NB4 (cell line): ENCODE data around the gene PPL.

ENCODE experiments used
- POLR2A ChIP-seq: IDR thresholded peaks from 2 replicates; pipeline ENCODE4 v1.6.1; 2011; ENCODE audit warnings: mild to moderate bottlenecking; ENCODE audit not compliant: insufficient read length; ENCODE audit errors: extremely low read depth
- TF ChIP-seq, protein P1 (sequence below): IDR thresholded peaks from one replicate; pipeline ENCODE4 v1.5.1; 2012; ENCODE audit warnings: low read depth, low read length

DNA sequence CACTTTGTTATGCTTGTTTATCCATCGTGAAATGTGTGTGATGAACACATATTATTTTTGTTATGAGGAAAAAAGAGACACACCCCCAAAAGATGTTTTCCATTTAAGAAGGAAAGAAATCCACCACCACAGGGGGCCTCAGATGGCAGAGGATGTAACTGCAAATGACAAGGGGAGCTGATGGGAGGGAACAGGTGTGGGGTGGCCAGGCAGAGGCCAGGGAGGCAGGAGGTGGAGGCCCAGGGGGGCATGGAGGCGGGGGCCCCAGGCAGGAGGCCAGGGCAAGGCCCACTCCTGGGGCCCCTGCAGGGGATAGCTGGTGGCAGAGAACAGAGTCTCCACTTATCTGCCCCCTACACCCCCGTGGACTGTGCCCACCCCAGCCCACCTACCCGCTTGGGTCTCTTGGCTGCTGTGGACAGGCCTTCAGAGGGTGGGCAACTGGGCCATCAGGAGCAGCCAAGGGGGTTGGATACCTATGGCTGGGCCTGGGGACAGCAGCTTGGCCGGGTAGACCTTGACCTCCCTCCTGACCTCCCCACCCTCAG lies 28.0 kb downstream of the PPL start:
- TF ChIP-seq, protein P1, sequence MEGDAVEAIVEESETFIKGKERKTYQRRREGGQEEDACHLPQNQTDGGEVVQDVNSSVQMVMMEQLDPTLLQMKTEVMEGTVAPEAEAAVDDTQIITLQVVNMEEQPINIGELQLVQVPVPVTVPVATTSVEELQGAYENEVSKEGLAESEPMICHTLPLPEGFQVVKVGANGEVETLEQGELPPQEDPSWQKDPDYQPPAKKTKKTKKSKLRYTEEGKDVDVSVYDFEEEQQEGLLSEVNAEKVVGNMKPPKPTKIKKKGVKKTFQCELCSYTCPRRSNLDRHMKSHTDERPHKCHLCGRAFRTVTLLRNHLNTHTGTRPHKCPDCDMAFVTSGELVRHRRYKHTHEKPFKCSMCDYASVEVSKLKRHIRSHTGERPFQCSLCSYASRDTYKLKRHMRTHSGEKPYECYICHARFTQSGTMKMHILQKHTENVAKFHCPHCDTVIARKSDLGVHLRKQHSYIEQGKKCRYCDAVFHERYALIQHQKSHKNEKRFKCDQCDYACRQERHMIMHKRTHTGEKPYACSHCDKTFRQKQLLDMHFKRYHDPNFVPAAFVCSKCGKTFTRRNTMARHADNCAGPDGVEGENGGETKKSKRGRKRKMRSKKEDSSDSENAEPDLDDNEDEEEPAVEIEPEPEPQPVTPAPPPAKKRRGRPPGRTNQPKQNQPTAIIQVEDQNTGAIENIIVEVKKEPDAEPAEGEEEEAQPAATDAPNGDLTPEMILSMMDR = no peak
- no peak for TF ChIP-seq POLR2A
